HG02678 (cell line): ENCODE measurements around the gene ATXN2.
"Not testable (repeated sequence)": the region's sequence is repeated elsewhere in the genome, so short reads cannot be mapped to it uniquely, and the experiment has no call there.

Experiments used
- ATAC-seq: cut with Tn5 transposase; IDR thresholded peaks from one replicate; pipeline ENCODE4 v1.9.1; 2021; ENCODE audit warnings: mild to moderate bottlenecking, moderate library complexity; ENCODE audit not compliant: unreplicated experiment

ATXN2 gene

GRCh38 chr12:111598637-111599452 is at the start of gene ATXN2:
ATXN2 (minus strand) TSS chr12:111599315; CDS start chr12:111599034, 281 bp downstream.
- peak; percentile 49 for ATAC-seq

GRCh38 chr12:111645433-111645832 is 46.3 kb upstream of the ATXN2 start:
- ATAC-seq = no peak

GRCh38 chr12:111643427-111643826 is 44.3 kb upstream of the ATXN2 start:
- no peak for ATAC-seq

- ATAC-seq = no peak
Observed at GRCh38 chr12:111642681-111643426, 43.7 kb upstream of the ATXN2 start.

- no peak for ATAC-seq
Observed at GRCh38 chr12:111640506-111640905, 41.4 kb upstream of the ATXN2 start.

GRCh38 chr12:111638556-111638955 is 39.4 kb upstream of the ATXN2 start:
- ATAC-seq = no peak

GRCh38 chr12:111636209-111636945 is 37.3 kb upstream of the ATXN2 start:
- ATAC-seq = no peak

GRCh38 chr12:111635524-111635923 is 36.4 kb upstream of the ATXN2 start:
- ATAC-seq = no peak

GRCh38 chr12:111628505-111629260 is 29.6 kb upstream of the ATXN2 start:
- ATAC-seq = no peak

GRCh38 chr12:111626230-111626629 is 27.1 kb upstream of the ATXN2 start:
- ATAC-seq = no peak

GRCh38 chr12:111624540-111624939 is 25.4 kb upstream of the ATXN2 start:
- no peak for ATAC-seq

- ATAC-seq = not testable (repeated sequence)
Observed at GRCh38 chr12:111617841-111618240, 18.7 kb upstream of the ATXN2 start.

- ATAC-seq = no peak
Observed at GRCh38 chr12:111616177-111616623, 17.1 kb upstream of the ATXN2 start.

- ATAC-seq = no peak
Observed at GRCh38 chr12:111607239-111607638, 8.1 kb upstream of the ATXN2 start.

GRCh38 chr12:111606767-111607230 is 7.7 kb upstream of the ATXN2 start:
- ATAC-seq = no peak

- no peak for ATAC-seq
Observed at GRCh38 chr12:111605911-111606766, 7.0 kb upstream of the ATXN2 start.

GRCh38 chr12:111602857-111603256 is 3.7 kb upstream of the ATXN2 start:
- ATAC-seq = not testable (repeated sequence)

- ATAC-seq = no peak
Observed at GRCh38 chr12:111602348-111602747, 3.2 kb upstream of the ATXN2 start.

- ATAC-seq = not testable (repeated sequence)
Observed at GRCh38 chr12:111600986-111601385, 1.9 kb upstream of the ATXN2 start.
